B cell (primary cell): ENCODE results near the gene NCOA1. TPM values are rescaled to one million over a fixed set of nuclear protein-coding genes. Genes with fewer than 3 reads are reported as not detected.

ENCODE experiments used
- ATAC-seq: fragments of 200-7000 bp; cut with Tn5 transposase; one replicate; pipeline ENCODE4 v1.10.0; 2021; ENCODE audit warnings: low read depth, mild to moderate bottlenecking, moderate number of reproducible peaks, moderate library complexity
- CTCF ChIA-PET: fragments of 350-600 bp; sonication (Branson Sonifier 250); formaldehyde crosslinking; loops from one replicate; lab custom pipeline; 2021; ENCODE audit warnings: antibody characterized with exemption, inconsistent platforms; lab: Charles Lee
- POLR2A ChIA-PET: fragments of 350-600 bp; sonication (Branson Sonifier 250); formaldehyde crosslinking; loops from one replicate; lab custom pipeline; 2021; ENCODE audit warnings: antibody characterized with exemption; lab: Charles Lee
- DNase-seq: peaks from one replicate; pipeline ENCODE4 v3.0.0; 2013
- H2AFZ ChIP-seq: 2 replicates; pipeline ENCODE4 v1.6.1; 2012; ENCODE audit warnings: mild to moderate bottlenecking, low read depth, low read length; ENCODE audit not compliant: insufficient read depth, poor library complexity, severe bottlenecking
- H3K27ac ChIP-seq, 2 donors: 1 replicate in 1 of 2; 2 replicates in 1 of 2; pipeline ENCODE4 v1.5.1; 2012 to 2013; ENCODE audit warnings: low read length in 2 of 2, mild to moderate bottlenecking in 2 of 2, moderate library complexity in 1 of 2
- H3K27me3 ChIP-seq, 4 experiments: fragments of 200-600 bp in 1 of 4; sonication (generic) in 1 of 4; replicated peaks in 1 of 4; 1 replicate in 2 of 4; 2 replicates in 2 of 4; pipeline versions ENCODE4 v1.6.1 to v1.7.0; 2013 to 2016; ENCODE audit warnings: low read length in 3 of 4, mild to moderate bottlenecking in 2 of 4, mixed read lengths in 1 of 4, moderate library complexity in 1 of 4; ENCODE audit not compliant: insufficient read depth in 4 of 4, control insufficient read depth in 3 of 4; ENCODE audit errors: control extremely low read depth in 1 of 4
- H3K36me3 ChIP-seq, 2 experiments: replicated peaks in 1 of 2; 1 replicate in 1 of 2; 2 replicates in 1 of 2; pipeline versions ENCODE4 v1.6.1 to v1.7.1; 2013; ENCODE audit warnings: low read length in 1 of 2; ENCODE audit not compliant: insufficient read depth in 2 of 2, control insufficient read depth in 1 of 2; ENCODE audit errors: control extremely low read depth in 1 of 2, extremely low read depth in 1 of 2
- H3K4me1 ChIP-seq, 2 donors: fragments of 200-600 bp in 1 of 2; sonication (generic) in 1 of 2; 1 replicate in 1 of 2; 2 replicates in 1 of 2; pipeline versions ENCODE4 v1.5.1 to v1.6.1; 2013 to 2017; ENCODE audit warnings: low read length in 2 of 2; ENCODE audit not compliant: control insufficient read depth in 2 of 2, insufficient read depth in 2 of 2
- H3K4me2 ChIP-seq: replicated peaks from 2 replicates; pipeline ENCODE3; 2012; ENCODE audit warnings: mild to moderate bottlenecking, low read depth, low read length; ENCODE audit not compliant: poor library complexity, severe bottlenecking
- H3K4me3 ChIP-seq, 5 experiments: fragments of 200-600 bp in 1 of 5; sonication (generic) in 1 of 5; 1 replicate in 3 of 5; 2 replicates in 2 of 5; pipeline versions ENCODE4 v1.5.1 to v1.7.0; 2011 to 2016; ENCODE audit warnings: low read length in 4 of 5, mild to moderate bottlenecking in 4 of 5, low read depth in 2 of 5, control low read depth in 1 of 5, moderate library complexity in 1 of 5; ENCODE audit not compliant: insufficient read depth in 1 of 5; ENCODE audit errors: control extremely low read depth in 1 of 5, extremely low read depth in 1 of 5
- H3K79me2 ChIP-seq: fragments of 200-600 bp; sonication (generic); one replicate; pipeline ENCODE4 v1.6.0; 2016; ENCODE audit warnings: low read length; ENCODE audit not compliant: control insufficient read depth, insufficient read depth
- H3K9ac ChIP-seq: fragments of 200-600 bp; sonication (generic); 2 replicates; pipeline ENCODE4 v1.6.1; 2017; ENCODE audit warnings: mild to moderate bottlenecking, low read length, moderate library complexity
- H3K9me3 ChIP-seq, 3 donors: one replicate each; pipeline versions ENCODE4 v1.6.1 to v1.7.1; 2013; ENCODE audit warnings: low read length in 2 of 3; ENCODE audit not compliant: control insufficient read depth in 2 of 3, insufficient read depth in 1 of 3; ENCODE audit errors: control extremely low read depth in 1 of 3
- H4K20me1 ChIP-seq: 2 replicates; pipeline ENCODE4 v1.6.0; 2012; ENCODE audit warnings: mild to moderate bottlenecking, low read length; ENCODE audit not compliant: insufficient read depth, control insufficient read depth, poor library complexity, severe bottlenecking
- H3K27ac Mint-ChIP-seq: one replicate; pipeline ENCODE4 v1.8.0; 2021; ENCODE audit warnings: mixed read lengths
- H3K27me3 Mint-ChIP-seq: one replicate; pipeline ENCODE4 v1.8.0; 2021; ENCODE audit warnings: mixed read lengths
- H3K4me1 Mint-ChIP-seq: one replicate; pipeline ENCODE4 v1.8.0; 2021; ENCODE audit warnings: mixed read lengths
- H3K4me3 Mint-ChIP-seq: one replicate; pipeline ENCODE4 v1.8.0; 2021; ENCODE audit warnings: mixed read lengths
- H3K9me3 Mint-ChIP-seq: one replicate; pipeline ENCODE4 v1.8.0; 2022; ENCODE audit warnings: mixed read lengths; ENCODE audit not compliant: insufficient read depth
- EZH2 ChIP-seq: IDR thresholded peaks from 2 replicates; pipeline ENCODE4 v1.6.1; 2012; ENCODE audit warnings: borderline replicate concordance, low read depth, mild to moderate bottlenecking, moderate library complexity, low read length; ENCODE audit not compliant: insufficient read depth, poor library complexity, severe bottlenecking
- WGBS: methylation state at CpG from one replicate; pipeline ENCODE4 v1.1.5; 2013; ENCODE audit warnings: missing lambda C conversion rate; ENCODE audit not compliant: insufficient coverage; 5-methylcytosine and 5-hydroxymethylcytosine counted together
- intact Hi-C: fragments of 100-400 bp; cut with micrococcal nuclease; formaldehyde crosslinking; loops from one replicate; pipeline ENCODE4 v1.10.0; 2022
- polyA plus RNA-seq: library from polyadenylated mRNA; depleted of rRNA; stranded (reverse); fragments of >200 nt; gene quantifications from 2 replicates; pipeline ENCODE4 v1.2.3, GENCODE V29; 2012
- total RNA-seq, 2 donors: library from RNA; stranded (reverse); fragments of 120-200 nt in 1 of 2; gene quantifications; 1 replicate in 1 of 2; 2 replicates in 1 of 2; pipeline versions ENCODE4 v1.2.3 to v1.2.4, GENCODE V29; 2013 to 2022
- TF ChIP-seq, protein P1 (sequence below): fragments of 200-600 bp; IDR thresholded peaks from one replicate; pipeline ENCODE4 v1.8.0; 2022; ENCODE audit warnings: antibody characterized with exemption, mild to moderate bottlenecking

The NCOA1 gene
- total and polyA plus RNA-seq, 2 donors (not counting 1 experiment from before 2014, with no cell fraction given): 11.6 to 49.1 TPM

DNA sequence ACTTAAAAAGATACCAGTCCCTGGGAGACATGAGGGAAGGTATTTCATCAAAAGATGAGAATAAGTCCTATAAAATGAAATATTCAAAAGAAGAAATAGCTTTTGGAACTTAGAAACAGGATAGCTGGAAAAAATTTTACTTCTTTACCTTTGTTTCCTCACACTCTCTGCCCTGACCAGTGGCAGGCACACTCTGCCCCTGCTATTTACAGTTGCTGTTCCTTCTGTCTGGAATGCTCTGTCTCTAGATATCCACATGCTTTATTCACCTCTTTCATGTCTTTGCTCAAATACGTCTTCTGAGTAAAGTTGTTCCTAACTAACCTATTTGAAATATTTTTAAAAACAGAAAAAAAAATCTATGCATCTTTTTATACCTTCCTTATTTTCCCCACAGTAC, 176.5 kb downstream of the NCOA1 start:
- H4K20me1 ChIP-seq: no peaks in the 10 kb centered on the region
- no peaks in the 10 kb centered on the region for H3K4me1 Mint-ChIP-seq
- H3K27ac Mint-ChIP-seq: no peak overlapping the region
- POLR2A ChIA-PET: no interaction called here
- no peaks in the 10 kb centered on the region for H3K79me2 ChIP-seq
- ATAC-seq (no peak), DNase-seq (no peak)
- H3K27me3 ChIP-seq: no peaks in the 10 kb centered on the region
- WGBS: no CpG with 5 or more reads among the region's 1 CpG
- TF ChIP-seq, protein P1, sequence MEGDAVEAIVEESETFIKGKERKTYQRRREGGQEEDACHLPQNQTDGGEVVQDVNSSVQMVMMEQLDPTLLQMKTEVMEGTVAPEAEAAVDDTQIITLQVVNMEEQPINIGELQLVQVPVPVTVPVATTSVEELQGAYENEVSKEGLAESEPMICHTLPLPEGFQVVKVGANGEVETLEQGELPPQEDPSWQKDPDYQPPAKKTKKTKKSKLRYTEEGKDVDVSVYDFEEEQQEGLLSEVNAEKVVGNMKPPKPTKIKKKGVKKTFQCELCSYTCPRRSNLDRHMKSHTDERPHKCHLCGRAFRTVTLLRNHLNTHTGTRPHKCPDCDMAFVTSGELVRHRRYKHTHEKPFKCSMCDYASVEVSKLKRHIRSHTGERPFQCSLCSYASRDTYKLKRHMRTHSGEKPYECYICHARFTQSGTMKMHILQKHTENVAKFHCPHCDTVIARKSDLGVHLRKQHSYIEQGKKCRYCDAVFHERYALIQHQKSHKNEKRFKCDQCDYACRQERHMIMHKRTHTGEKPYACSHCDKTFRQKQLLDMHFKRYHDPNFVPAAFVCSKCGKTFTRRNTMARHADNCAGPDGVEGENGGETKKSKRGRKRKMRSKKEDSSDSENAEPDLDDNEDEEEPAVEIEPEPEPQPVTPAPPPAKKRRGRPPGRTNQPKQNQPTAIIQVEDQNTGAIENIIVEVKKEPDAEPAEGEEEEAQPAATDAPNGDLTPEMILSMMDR: no peak
- intact Hi-C loops: no loop called here
- no peak overlapping the region for H3K4me2 ChIP-seq
- no peak overlapping the region for H2AFZ ChIP-seq
- no peaks in the 10 kb centered on the region for H3K27me3 Mint-ChIP-seq
- H3K9me3 ChIP-seq: no peaks in the 10 kb centered on the region
- no peak overlapping the region for H3K27ac ChIP-seq
- no peaks in the 10 kb centered on the region for H3K4me1 ChIP-seq
- no peak overlapping the region for H3K9ac ChIP-seq
- no peak overlapping the region for H3K4me3 Mint-ChIP-seq
- no peaks in the 10 kb centered on the region for H3K9me3 Mint-ChIP-seq
- H3K36me3 ChIP-seq: peaks cover 0 to 4% of the 10 kb centered on the region in 2 experiments
- H3K4me3 ChIP-seq: no peak overlapping the region
- CTCF ChIA-PET: no interaction called here

DNA sequence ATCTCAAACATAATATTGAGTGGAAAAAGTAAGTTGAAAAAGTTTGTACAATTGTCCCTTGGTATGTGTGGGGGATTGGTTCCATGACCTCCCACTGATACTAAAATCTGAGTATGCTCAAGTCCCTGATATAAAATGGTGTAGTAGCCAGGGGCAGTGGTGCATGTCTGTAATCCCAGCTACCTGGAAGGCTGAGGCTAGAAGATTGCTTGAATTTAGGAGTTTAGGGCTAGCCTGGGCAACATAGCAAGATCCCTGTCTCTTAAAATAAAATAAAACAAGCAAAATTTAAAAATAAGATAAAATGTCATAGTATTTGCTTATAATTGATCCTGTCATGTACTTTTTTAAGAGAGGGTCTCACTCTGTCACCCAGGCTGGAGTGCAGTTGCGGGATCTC, 180.2 kb downstream of the NCOA1 start:
- Histone ChIP-seq H3K4me2 (no peak overlapping the region), H2AFZ (no peak overlapping the region), H3K27me3 (no peaks in the 10 kb centered on the region), H3K4me3 (no peak overlapping the region), H3K36me3 (peaks cover 4 to 7% of the 10 kb centered on the region in 2 experiments), H3K4me1 (no peaks in the 10 kb centered on the region), H3K9ac (no peak overlapping the region), H3K79me2 (no peaks in the 10 kb centered on the region), H3K27ac (no peak overlapping the region), H4K20me1 (no peaks in the 10 kb centered on the region), H3K9me3 (no peaks in the 10 kb centered on the region)
- ChIA-PET CTCF (no interaction called here), POLR2A (no interaction called here)
- intact Hi-C loops: no loop called here
- Mint-ChIP-seq H3K27ac (no peak overlapping the region), H3K27me3 (no peaks in the 10 kb centered on the region), H3K9me3 (no peaks in the 10 kb centered on the region), H3K4me1 (no peaks in the 10 kb centered on the region), H3K4me3 (no peak overlapping the region)
- WGBS: no CpG with 5 or more reads among the region's 1 CpG
- DNase-seq (no peak), ATAC-seq (no peak)
- no peak for TF ChIP-seq EZH2
- TF ChIP-seq, protein P1: no peak
